Hepatic stellate cell (primary cell): ENCODE results near the gene PTPN2.

Experiments
- DNase-seq: peaks from one replicate; pipeline ENCODE4 v3.0.0; 2011; ENCODE audit warnings: low spot score

Gene PTPN2

GRCh38 chr18:12857991-12858544, 26.0 kb downstream of the PTPN2 start:
- DNase-seq: no peak

GRCh38 chr18:12857215-12857905, 26.7 kb downstream of the PTPN2 start:
- no peak for DNase-seq

GRCh38 chr18:12855916-12856315, 28.1 kb downstream of the PTPN2 start:
- DNase-seq: no peak

- no peak for DNase-seq
Measured at GRCh38 chr18:12852566-12853315, 31.3 kb downstream of the PTPN2 start.

- DNase-seq: peak; percentile 14
Measured at GRCh38 chr18:12851716-12852115, 32.3 kb downstream of the PTPN2 start.

- no peak for DNase-seq
Measured at GRCh38 chr18:12849548-12849947, 34.5 kb downstream of the PTPN2 start.

GRCh38 chr18:12848405-12848804, 35.6 kb downstream of the PTPN2 start:
- DNase-seq: no peak

GRCh38 chr18:12844391-12844790, 39.6 kb downstream of the PTPN2 start:
- no peak for DNase-seq

- DNase-seq: no peak
Measured at GRCh38 chr18:12843420-12844350, 40.4 kb downstream of the PTPN2 start.

GRCh38 chr18:12842459-12843380, 41.3 kb downstream of the PTPN2 start:
- no peak for DNase-seq

GRCh38 chr18:12841070-12841469, 43.0 kb downstream of the PTPN2 start:
- DNase-seq: no peak

- DNase-seq: no peak
Measured at GRCh38 chr18:12840382-12840781, 43.7 kb downstream of the PTPN2 start.

- DNase-seq: no peak
Measured at GRCh38 chr18:12839526-12840196, 44.4 kb downstream of the PTPN2 start.

GRCh38 chr18:12839057-12839525, 44.9 kb downstream of the PTPN2 start:
- no peak for DNase-seq

GRCh38 chr18:12838178-12838634, 45.8 kb downstream of the PTPN2 start:
- peak; percentile 76 for DNase-seq

- DNase-seq: no peak
Measured at GRCh38 chr18:12837747-12838146, 46.3 kb downstream of the PTPN2 start.

GRCh38 chr18:12836551-12836950, 47.5 kb downstream of the PTPN2 start:
- no peak for DNase-seq

- no peak for DNase-seq
Measured at GRCh38 chr18:12828116-12829051, 55.7 kb downstream of the PTPN2 start.

- DNase-seq: no peak
Measured at GRCh38 chr18:12827588-12827987, 56.4 kb downstream of the PTPN2 start.
